Glutamatergic neuron (in vitro differentiated cells): ENCODE results near the gene BMP5. TPM values are rescaled to one million over a fixed set of nuclear protein-coding genes. Genes with fewer than 3 reads are reported as not detected.
"Not testable (repeated sequence)": the region's sequence is repeated elsewhere in the genome, so short reads cannot be mapped to it uniquely, and the experiment has no call there.

ENCODE experiments used
- DNase-seq: peaks from one replicate; pipeline ENCODE4 v3.0.0; 2022
- H3K27ac Mint-ChIP-seq: one replicate; pipeline ENCODE4 v1.8.0; 2020; ENCODE audit warnings: mild to moderate bottlenecking, mixed read lengths, inconsistent platforms; ENCODE audit not compliant: unreplicated experiment
- H3K27me3 Mint-ChIP-seq: one replicate; pipeline ENCODE4 v1.8.0; 2020; ENCODE audit warnings: mild to moderate bottlenecking, moderate library complexity, mixed read lengths, inconsistent platforms; ENCODE audit not compliant: unreplicated experiment
- H3K36me3 Mint-ChIP-seq: one replicate; pipeline ENCODE4 v1.8.0; 2020; ENCODE audit warnings: mild to moderate bottlenecking, mixed read lengths, inconsistent platforms; ENCODE audit not compliant: unreplicated experiment
- H3K4me1 Mint-ChIP-seq: one replicate; pipeline ENCODE4 v1.8.0; 2020; ENCODE audit warnings: mild to moderate bottlenecking, low read depth, mixed read lengths, inconsistent platforms; ENCODE audit not compliant: unreplicated experiment
- H3K4me3 Mint-ChIP-seq: one replicate; pipeline ENCODE4 v1.8.0; 2020; ENCODE audit warnings: mild to moderate bottlenecking, mixed read lengths, inconsistent platforms; ENCODE audit not compliant: unreplicated experiment
- H3K9me3 Mint-ChIP-seq: one replicate; pipeline ENCODE4 v1.8.0; 2020; ENCODE audit warnings: mild to moderate bottlenecking, moderate library complexity, mixed read lengths, inconsistent platforms; ENCODE audit not compliant: unreplicated experiment
- CTCF ChIP-seq: fragments of 200-600 bp; sonication (generic); IDR thresholded peaks from one replicate; pipeline ENCODE4 v1.5.0; 2021; ENCODE audit not compliant: partially characterized antibody, unreplicated experiment
- total RNA-seq: library from RNA; stranded (reverse); fragmentation: NEBNext Ultra II Directional; extraction: Animal tissue kit (Norgen Biotek cat#: 25700); gene quantifications from one replicate; pipeline ENCODE4 v1.2.1, GENCODE V29; 2021; ENCODE audit not compliant: unreplicated experiment

Gene BMP5
- total RNA-seq, 1 donor from 2014 or later = 1.1 TPM

- no peak for TF ChIP-seq CTCF
- Mint-ChIP-seq H3K9me3 (no peaks in the 10 kb centered on the region), H3K4me1 (no peaks in the 10 kb centered on the region), H3K36me3 (no peaks in the 10 kb centered on the region), H3K27ac (no peak overlapping the region), H3K27me3 (no peaks in the 10 kb centered on the region), H3K4me3 (no peak overlapping the region)
- DNase-seq = no peak
These were observed 40.8 kb upstream of the BMP5 start for GRCh38 chr6:55916188-55916587.

GRCh38 chr6:55913228-55914195, 38.1 kb upstream of the BMP5 start:
- Mint-ChIP-seq H3K4me3 (no peak overlapping the region), H3K4me1 (no peaks in the 10 kb centered on the region), H3K27me3 (no peaks in the 10 kb centered on the region), H3K36me3 (no peaks in the 10 kb centered on the region), H3K27ac (no peak overlapping the region), H3K9me3 (peaks cover 1% of the 10 kb centered on the region)
- DNase-seq = no peak
- TF ChIP-seq CTCF = no peak

DNA sequence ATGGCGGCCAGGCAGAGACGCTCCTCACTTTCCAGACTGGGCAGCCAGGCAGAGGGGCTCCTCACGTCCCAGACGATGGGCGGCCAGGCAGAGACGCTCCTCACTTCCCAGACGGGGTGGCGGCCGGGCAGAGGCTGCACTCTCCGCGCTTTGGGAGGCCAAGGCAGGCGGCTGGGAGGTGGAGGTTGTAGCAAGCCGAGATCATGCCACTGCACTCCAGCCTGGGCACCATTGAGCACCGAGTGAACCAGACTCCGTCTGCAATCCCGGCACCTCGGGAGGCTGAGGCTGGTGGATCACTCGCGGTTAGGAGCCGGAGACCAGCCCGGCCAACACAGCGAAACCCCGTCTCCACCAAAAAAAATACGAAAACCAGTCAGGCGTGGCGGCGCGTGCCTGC, 35.1 kb upstream of the BMP5 start:
- not testable (repeated sequence) for H3K4me3 Mint-ChIP-seq, H3K27me3 Mint-ChIP-seq, H3K36me3 Mint-ChIP-seq, H3K9me3 Mint-ChIP-seq, DNase-seq, H3K27ac Mint-ChIP-seq, H3K4me1 Mint-ChIP-seq

DNA sequence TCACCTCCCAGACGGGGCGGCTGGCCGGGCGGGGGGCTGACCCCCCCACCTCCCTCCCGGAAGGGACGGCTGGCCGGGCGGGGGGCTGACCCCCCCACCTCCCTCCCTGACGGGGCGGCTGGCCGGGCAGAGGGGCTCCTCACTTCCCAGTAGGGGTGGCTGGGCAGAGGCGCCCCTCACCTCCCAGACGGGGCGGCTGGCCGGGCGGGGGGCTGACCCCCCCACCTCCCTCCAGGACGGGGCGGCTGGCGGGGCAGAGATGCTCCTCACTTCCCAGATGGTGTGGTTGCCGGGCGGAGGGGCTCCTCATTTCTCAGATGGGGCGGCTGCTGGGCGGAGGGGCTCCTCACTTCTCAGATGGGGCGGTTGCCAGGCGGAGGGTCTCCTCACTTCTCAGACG, 34.5 kb upstream of the BMP5 start:
- not testable (repeated sequence) for H3K27ac Mint-ChIP-seq, H3K27me3 Mint-ChIP-seq, DNase-seq, H3K4me1 Mint-ChIP-seq, H3K9me3 Mint-ChIP-seq, H3K36me3 Mint-ChIP-seq, H3K4me3 Mint-ChIP-seq

DNA sequence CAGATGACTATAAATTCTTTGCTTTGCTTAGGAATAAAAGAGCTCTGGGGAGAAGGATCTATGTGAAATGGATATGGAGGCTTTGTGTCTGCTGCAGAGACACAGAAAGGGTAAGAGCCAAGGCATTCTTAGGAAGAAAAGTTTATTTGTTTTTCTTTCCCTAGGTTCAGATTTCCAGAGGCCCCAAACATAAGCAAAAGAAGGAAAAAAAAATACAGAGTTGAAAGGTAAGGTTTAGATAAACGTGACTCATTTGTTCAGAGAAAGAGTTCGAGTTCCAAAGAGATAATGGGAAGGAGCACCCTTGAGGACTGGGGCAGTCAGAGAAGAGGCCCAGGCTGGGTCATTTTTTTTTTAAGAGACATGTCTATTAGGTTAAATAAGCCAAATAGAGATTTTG, 27.4 kb upstream of the BMP5 start:
- no peaks in the 10 kb centered on the region for H3K27me3 Mint-ChIP-seq
- DNase-seq = no peak
- no peak overlapping the region for H3K27ac Mint-ChIP-seq
- H3K4me3 Mint-ChIP-seq = no peak overlapping the region
- no peaks in the 10 kb centered on the region for H3K9me3 Mint-ChIP-seq
- no peaks in the 10 kb centered on the region for H3K36me3 Mint-ChIP-seq
- no peaks in the 10 kb centered on the region for H3K4me1 Mint-ChIP-seq
- TF ChIP-seq CTCF = no peak

- H3K27me3 Mint-ChIP-seq = no peaks in the 10 kb centered on the region
- no peak for DNase-seq
- H3K9me3 Mint-ChIP-seq = no peaks in the 10 kb centered on the region
- no peak overlapping the region for H3K4me3 Mint-ChIP-seq
- H3K27ac Mint-ChIP-seq = no peak overlapping the region
- H3K4me1 Mint-ChIP-seq = no peaks in the 10 kb centered on the region
- TF ChIP-seq CTCF = no peak
- H3K36me3 Mint-ChIP-seq = no peaks in the 10 kb centered on the region
These were observed 26.4 kb upstream of the BMP5 start for GRCh38 chr6:55901765-55902270.
